Stomach (tissue), 9 donors: ENCODE measurements around the gene FYN. TPM values are rescaled to one million over a fixed set of nuclear protein-coding genes. Genes with fewer than 3 reads are reported as not detected.

ENCODE experiments used
- DNase-seq, 2 donors: peaks; one replicate each; pipeline versions ENCODE4 v3.0.0 to v3.0.0-alpha.2; 2013 to 2019
- H3K27ac ChIP-seq, 5 donors: fragments of 200-600 bp in 4 of 5; sonication (generic) in 4 of 5; one replicate each; pipeline ENCODE4 v1.5.1; 2013 to 2019; ENCODE audit warnings: mild to moderate bottlenecking in 1 of 5, moderate library complexity in 1 of 5
- H3K27me3 ChIP-seq, 3 donors: fragments of 200-600 bp; sonication (generic); one replicate each; pipeline ENCODE4 v1.5.1; 2017 to 2019; ENCODE audit warnings: mixed run types in 1 of 3
- H3K36me3 ChIP-seq, 4 donors: fragments of 200-600 bp; sonication (generic); 1 replicate in 3 of 4; 2 replicates in 1 of 4; pipeline ENCODE4 v1.5.1; 2016 to 2019
- H3K4me1 ChIP-seq, 4 donors: fragments of 200-600 bp; sonication (generic); one replicate each; pipeline ENCODE4 v1.5.1; 2016 to 2019
- H3K4me3 ChIP-seq, 4 donors: fragments of 200-600 bp; sonication (generic) in 3 of 4; one replicate each; pipeline ENCODE4 v1.5.1; 2016 to 2019; ENCODE audit warnings: mild to moderate bottlenecking in 1 of 4
- H3K9me3 ChIP-seq, 4 donors: fragments of 200-600 bp; sonication (generic); one replicate each; pipeline ENCODE4 v1.5.1; 2016 to 2019
- EP300 ChIP-seq: sonication (generic); formaldehyde crosslinking; IDR thresholded peaks from one replicate; pipeline ENCODE4 v1.6.1; 2017; ENCODE audit warnings: antibody characterized with exemption
- POLR2A ChIP-seq, 4 donors: fragments of 450-650 bp; IDR thresholded peaks; one replicate each; pipeline ENCODE4 v1.6.1; 2016; ENCODE audit warnings: antibody characterized with exemption in 4 of 4, control low read depth in 2 of 4, mild to moderate bottlenecking in 1 of 4, moderate library complexity in 1 of 4
- POLR2AphosphoS5 ChIP-seq, 3 donors: sonication (generic); formaldehyde crosslinking; IDR thresholded peaks; one replicate each; pipeline ENCODE4 v1.6.1; 2016; ENCODE audit warnings: antibody characterized with exemption in 3 of 3
- WGBS, 5 donors: extraction: QIAGEN DNeasy Blood & Tissue Kit in 3 of 5; methylation state at CpG; one replicate each; pipeline versions ENCODE4 v1.1.5 to v1.1.7; 2013 to 2018; 5-methylcytosine and 5-hydroxymethylcytosine counted together
- intact Hi-C: fragments of 100-400 bp; cut with DNase I; formaldehyde crosslinking; loops from one replicate; pipeline ENCODE4 v1.15.1; 2023; ENCODE audit warnings: low total_unique reads
- polyA plus RNA-seq, 3 donors: library from polyadenylated mRNA; stranded (reverse); fragments of 200-250 nt; gene quantifications; one replicate each; pipeline ENCODE4 v1.2.3, GENCODE V29; 2013
- total RNA-seq, 5 donors: library from RNA; depleted of rRNA; stranded (reverse); fragments of >200 nt; gene quantifications; one replicate each; pipeline versions ENCODE4 v1.1.0 to v1.2.3, GENCODE V29; 2014 to 2016
- TF ChIP-seq, protein P1 (sequence below), 7 experiments: fragments of 450-650 bp in 4 of 7; fragments of 200-600 bp in 3 of 7; sonication (generic) in 3 of 7; IDR thresholded peaks; one replicate each; pipeline ENCODE4 v1.5.1; 2016 to 2019; ENCODE audit warnings: antibody characterized with exemption in 7 of 7, control low read depth in 2 of 7, mild to moderate bottlenecking in 1 of 7
- donor health status: healthy with polysubstance abuse.
- donor health status: Bipolar disorder and iron deficiency.
- donor health status: healthy.

The FYN gene
- total and polyA plus RNA-seq, 8 donors, result 8.4 to 146 (median 37.1) TPM

DNA sequence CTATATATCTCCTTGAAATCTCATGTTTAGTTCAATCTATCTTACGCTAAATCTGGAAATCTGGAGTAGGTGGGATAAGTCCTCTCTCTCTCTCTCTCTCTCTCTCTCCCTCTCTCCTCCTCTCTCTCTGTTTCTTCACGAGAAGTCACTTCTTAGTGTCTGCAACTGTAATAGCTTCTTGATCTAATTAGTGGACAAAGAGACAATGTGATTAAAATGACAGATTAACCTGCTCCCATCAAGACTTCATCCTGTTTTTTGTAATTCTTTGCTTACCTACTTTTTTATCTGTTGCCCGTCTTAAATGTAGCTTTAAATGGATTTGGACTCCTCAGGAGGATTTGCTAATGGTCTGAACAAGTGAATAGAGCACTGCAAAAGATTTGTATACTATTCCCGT, 2.5 kb upstream of the FYN start:
- Histone ChIP-seq H3K27ac (no peak overlapping the region), H3K36me3 (no peaks in the 10 kb centered on the region), H3K4me1 (peaks cover 0 to 27% (median 26%) of the 10 kb centered on the region in 4 donors), H3K27me3 (peaks cover 0 to 11% (median 0%) of the 10 kb centered on the region in 3 donors), H3K4me3 (no peak overlapping the region), H3K9me3 (no peaks in the 10 kb centered on the region)
- TF ChIP-seq, protein P1, sequence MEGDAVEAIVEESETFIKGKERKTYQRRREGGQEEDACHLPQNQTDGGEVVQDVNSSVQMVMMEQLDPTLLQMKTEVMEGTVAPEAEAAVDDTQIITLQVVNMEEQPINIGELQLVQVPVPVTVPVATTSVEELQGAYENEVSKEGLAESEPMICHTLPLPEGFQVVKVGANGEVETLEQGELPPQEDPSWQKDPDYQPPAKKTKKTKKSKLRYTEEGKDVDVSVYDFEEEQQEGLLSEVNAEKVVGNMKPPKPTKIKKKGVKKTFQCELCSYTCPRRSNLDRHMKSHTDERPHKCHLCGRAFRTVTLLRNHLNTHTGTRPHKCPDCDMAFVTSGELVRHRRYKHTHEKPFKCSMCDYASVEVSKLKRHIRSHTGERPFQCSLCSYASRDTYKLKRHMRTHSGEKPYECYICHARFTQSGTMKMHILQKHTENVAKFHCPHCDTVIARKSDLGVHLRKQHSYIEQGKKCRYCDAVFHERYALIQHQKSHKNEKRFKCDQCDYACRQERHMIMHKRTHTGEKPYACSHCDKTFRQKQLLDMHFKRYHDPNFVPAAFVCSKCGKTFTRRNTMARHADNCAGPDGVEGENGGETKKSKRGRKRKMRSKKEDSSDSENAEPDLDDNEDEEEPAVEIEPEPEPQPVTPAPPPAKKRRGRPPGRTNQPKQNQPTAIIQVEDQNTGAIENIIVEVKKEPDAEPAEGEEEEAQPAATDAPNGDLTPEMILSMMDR (IDR thresholded peaks at IDR 0.05), result no peak
- no peak for TF ChIP-seq EP300
- TF ChIP-seq POLR2AphosphoS5 (IDR thresholded peaks at IDR 0.05), result no peak
- TF ChIP-seq POLR2A (IDR thresholded peaks at IDR 0.05), result no peak
- 91 to 96% (median 95%) methylated on average over 4 of the region's 4 CpGs for WGBS, 5 donors
- intact Hi-C loops, result loop anchor here (10.0 kb wide), 2 partner anchors 119 to 151 kb away; no protein-coding TSS in a partner anchor
- DNase-seq, result no peak

GRCh38 chr6:111874025-111874415, 768 bp upstream of the FYN start:
- peaks cover 0 to 11% (median 0%) of the 10 kb centered on the region in 3 donors for H3K27me3 ChIP-seq
- peak in 1 of 2 donors; percentile 69 for DNase-seq
- peak overlapping the region; percentile 68 to 88 (median 79) for H3K4me3 ChIP-seq
- TF ChIP-seq EP300 (no peak), POLR2A (IDR thresholded peaks at IDR 0.05) (no peak)
- H3K9me3 ChIP-seq, result peaks cover 0 to 6% (median 0%) of the 10 kb centered on the region in 4 donors
- H3K4me1 ChIP-seq, result peaks cover 5 to 44% (median 35%) of the 10 kb centered on the region in 4 donors
- H3K36me3 ChIP-seq, result no peaks in the 10 kb centered on the region
- 4 to 12% (median 8%) methylated on average over 8 of the region's 8 CpGs for WGBS, 5 donors
- intact Hi-C loops, result loop anchor here (10.0 kb wide), 2 partner anchors 121 to 149 kb away; no protein-coding TSS in a partner anchor
- peak overlapping the region in 3 of 5 donors; percentile 86 to 92 (median 91) for H3K27ac ChIP-seq

DNA sequence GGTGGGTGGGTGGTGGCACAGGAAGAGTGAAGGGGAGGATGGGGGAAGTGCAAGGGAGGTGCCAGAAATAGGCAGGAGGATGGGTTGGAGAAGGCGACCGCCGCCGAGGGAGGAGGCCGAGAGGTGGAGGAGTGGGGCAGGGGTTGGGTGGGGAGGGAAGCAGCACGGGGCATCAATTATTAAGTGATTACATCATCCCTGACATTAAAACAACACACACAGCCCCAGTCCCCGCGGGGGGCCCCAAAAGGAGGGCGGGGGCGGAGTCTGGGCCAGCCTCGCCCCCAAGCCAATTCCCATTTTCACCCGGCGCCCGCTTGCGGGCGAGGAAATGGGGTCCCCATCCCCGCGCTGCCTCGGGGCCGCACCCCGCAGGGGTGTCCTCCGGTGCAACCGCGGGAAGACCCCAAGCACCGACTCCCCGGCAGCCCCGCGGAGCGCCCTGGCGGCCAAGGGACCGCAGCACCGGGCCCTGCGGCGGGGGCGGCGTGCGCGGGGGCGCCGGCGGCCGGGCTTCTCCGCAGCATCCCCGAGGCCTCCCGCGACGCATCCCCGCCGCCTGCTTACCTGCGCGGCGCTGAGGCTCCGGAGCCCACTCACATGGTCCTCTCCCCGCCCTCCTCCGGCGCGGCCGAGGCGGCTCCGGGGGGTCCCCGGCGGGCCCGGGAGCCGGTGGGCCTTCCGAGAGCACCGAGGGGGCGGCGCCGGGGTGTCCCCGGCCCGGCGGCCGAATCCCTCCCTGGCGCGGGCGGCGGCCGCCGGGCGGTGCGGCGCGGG, 663 bp downstream of the FYN start:
- peak overlapping the region; percentile 68 to 88 (median 79) for H3K4me3 ChIP-seq
- intact Hi-C loops, result loop anchor here (10.0 kb wide), 2 partner anchors 122 to 148 kb away; no protein-coding TSS in a partner anchor
- H3K36me3 ChIP-seq, result no peaks in the 10 kb centered on the region
- peaks cover 0 to 11% (median 0%) of the 10 kb centered on the region in 3 donors for H3K27me3 ChIP-seq
- H3K4me1 ChIP-seq, result peaks cover 5 to 48% (median 36%) of the 10 kb centered on the region in 4 donors
- peak in 1 of 2 donors; percentile 84 for DNase-seq
- TF ChIP-seq POLR2AphosphoS5 (IDR thresholded peaks at IDR 0.05), result no peak
- TF ChIP-seq EP300, result no peak
- TF ChIP-seq POLR2A (IDR thresholded peaks at IDR 0.05), result no peak
- TF ChIP-seq, protein P1 (IDR thresholded peaks at IDR 0.05), result no peak
- H3K27ac ChIP-seq, result peak overlapping the region; percentile 77 to 92 (median 90)
- H3K9me3 ChIP-seq, result peaks cover 0 to 6% (median 0%) of the 10 kb centered on the region in 4 donors
- 0 to 2% (median 1%) methylated on average over 17 to 83 of the region's 83 CpGs for WGBS, 5 donors

DNA sequence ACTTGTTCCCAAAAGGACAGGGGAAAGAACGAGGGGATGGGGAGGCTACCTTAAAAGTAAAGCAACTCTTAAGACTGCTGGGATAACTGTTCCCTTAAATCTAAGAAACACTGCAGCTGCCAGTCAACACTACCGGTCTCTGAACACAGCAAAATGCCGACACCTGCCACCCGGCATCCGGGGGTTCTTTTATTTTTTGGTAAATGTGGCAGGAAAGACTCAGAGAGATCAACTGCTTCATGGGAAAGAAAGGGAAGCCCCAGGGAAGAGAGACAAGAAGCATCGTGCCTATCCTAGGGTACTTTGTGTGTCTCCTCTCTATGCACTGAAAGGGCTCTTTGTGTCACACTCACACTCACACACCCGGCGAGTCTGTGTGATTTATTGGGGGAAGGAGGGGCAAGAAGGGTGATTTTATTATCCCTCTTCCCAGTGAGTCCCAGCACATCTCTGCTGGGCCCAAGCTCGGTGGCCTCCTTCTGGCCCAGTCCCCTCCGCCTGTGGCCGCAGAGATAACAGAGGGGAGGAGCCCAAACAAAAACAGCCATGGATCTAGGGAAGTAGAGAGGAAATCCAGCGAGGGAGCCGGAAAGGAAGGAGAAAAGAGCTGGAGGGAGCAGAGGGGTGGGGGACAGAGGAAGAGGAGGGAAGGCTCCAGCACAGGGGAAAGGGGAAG, 1.4 kb downstream of the FYN start:
- H3K36me3 ChIP-seq, result no peaks in the 10 kb centered on the region
- peak overlapping the region; percentile 68 to 88 (median 79) for H3K4me3 ChIP-seq
- peaks cover 5 to 48% (median 36%) of the 10 kb centered on the region in 4 donors for H3K4me1 ChIP-seq
- peaks cover 0 to 6% (median 0%) of the 10 kb centered on the region in 4 donors for H3K9me3 ChIP-seq
- intact Hi-C loops, result loop anchor here (10.0 kb wide), 2 partner anchors 123 to 147 kb away; no protein-coding TSS in a partner anchor
- peaks cover 0 to 11% (median 0%) of the 10 kb centered on the region in 3 donors for H3K27me3 ChIP-seq
- 1 to 9% (median 2%) methylated on average over 13 of the region's 13 CpGs for WGBS, 5 donors
- TF ChIP-seq, protein P1 (IDR thresholded peaks at IDR 0.05), result no peak
- TF ChIP-seq EP300, result no peak
- peak overlapping the region; percentile 77 to 92 (median 90) for H3K27ac ChIP-seq
- DNase-seq, result no peak
